HG03066 (cell line): Measurements from ENCODE around the gene PXDN.

Source experiments
- ATAC-seq: cut with Tn5 transposase; IDR thresholded peaks from one replicate; pipeline ENCODE4 v1.9.1; 2021; ENCODE audit warnings: low read depth; ENCODE audit not compliant: unreplicated experiment

Gene PXDN

GRCh38 chr2:1619556-1619955 lies 124.8 kb downstream of the PXDN start:
- ATAC-seq, result no peak

- no peak for ATAC-seq
Measured at GRCh38 chr2:1618974-1619373, 125.3 kb downstream of the PXDN start.

- ATAC-seq, result no peak
Measured at GRCh38 chr2:1618191-1618961, 125.9 kb downstream of the PXDN start.

GRCh38 chr2:1617425-1618021 lies 126.8 kb downstream of the PXDN start:
- ATAC-seq, result no peak

GRCh38 chr2:1614564-1614963 lies 129.8 kb downstream of the PXDN start:
- no peak for ATAC-seq

GRCh38 chr2:1613731-1614354 lies 130.5 kb downstream of the PXDN start:
- ATAC-seq, result no peak

GRCh38 chr2:1613078-1613445 lies 131.3 kb downstream of the PXDN start:
- ATAC-seq, result no peak

GRCh38 chr2:1612391-1613077 lies 131.8 kb downstream of the PXDN start:
- ATAC-seq, result no peak

GRCh38 chr2:1611886-1612285 lies 132.4 kb downstream of the PXDN start:
- no peak for ATAC-seq

- ATAC-seq, result no peak
Measured at GRCh38 chr2:1610096-1610485, 134.2 kb downstream of the PXDN start.

- no peak for ATAC-seq
Measured at GRCh38 chr2:1609485-1610095, 134.7 kb downstream of the PXDN start.

- ATAC-seq, result no peak
Measured at GRCh38 chr2:1609040-1609439, 135.3 kb downstream of the PXDN start.

GRCh38 chr2:1607971-1608688 lies 136.2 kb downstream of the PXDN start:
- no peak for ATAC-seq

- no peak for ATAC-seq
Measured at GRCh38 chr2:1607236-1607920, 136.9 kb downstream of the PXDN start.

GRCh38 chr2:1606421-1607235 lies 137.7 kb downstream of the PXDN start:
- ATAC-seq, result no peak

- ATAC-seq, result no peak
Measured at GRCh38 chr2:1606046-1606400, 138.3 kb downstream of the PXDN start.

- ATAC-seq, result no peak
Measured at GRCh38 chr2:1605102-1606045, 138.9 kb downstream of the PXDN start.

GRCh38 chr2:1603521-1603920 lies 140.8 kb downstream of the PXDN start:
- ATAC-seq, result no peak
